Endometrial microvascular endothelial cells (primary cell): ENCODE results near the gene ALDH3A2. TPM values are rescaled to one million over a fixed set of nuclear protein-coding genes. Genes with fewer than 3 reads are reported as not detected.
"Not testable (repeated sequence)": the region's sequence is repeated elsewhere in the genome, so short reads cannot be mapped to it uniquely, and the experiment has no call there.

Experiments used
- in situ Hi-C: cut with HindIII; loops from 2 replicates; pipeline ENCODE4 v1.10.0; 2017; ENCODE audit warnings: low sequenced_read_pairs, low pct_unique_long_range_greater_than_20kb; ENCODE audit errors: inconsistent ontology term
- total RNA-seq: library from RNA; depleted of rRNA; stranded (reverse); fragments of >200 nt; gene quantifications from one replicate; pipeline ENCODE4 v1.2.3, GENCODE V29; 2015; ENCODE audit errors: inconsistent ontology term

The ALDH3A2 gene
- total RNA-seq, 1 donor from 2014 or later = 75.4 TPM

- in situ Hi-C loops = no loop called here
These were observed 23.6 kb downstream of the ALDH3A2 start for GRCh38 chr17:19672009-19672750.

- in situ Hi-C loops = no loop called here
These were observed 25.1 kb downstream of the ALDH3A2 start for GRCh38 chr17:19673623-19674022.

- in situ Hi-C loops = no loop called here
These were observed 28.3 kb downstream of the ALDH3A2 start for GRCh38 chr17:19676896-19677295.

GRCh38 chr17:19677736-19678379, 29.3 kb downstream of the ALDH3A2 start:
- in situ Hi-C loops = no loop called here

- in situ Hi-C loops = no loop called here
These were observed 30.3 kb downstream of the ALDH3A2 start for GRCh38 chr17:19678581-19679453.

GRCh38 chr17:19683117-19683516, 34.6 kb downstream of the ALDH3A2 start:
- in situ Hi-C loops = no loop called here

GRCh38 chr17:19684909-19685580, 36.5 kb downstream of the ALDH3A2 start:
- in situ Hi-C loops = not testable (repeated sequence)

GRCh38 chr17:19686400-19687090, 38.0 kb downstream of the ALDH3A2 start:
- in situ Hi-C loops = no loop called here

- in situ Hi-C loops = no loop called here
These were observed 53.7 kb downstream of the ALDH3A2 start for GRCh38 chr17:19702217-19702641.

- in situ Hi-C loops = no loop called here
These were observed 54.7 kb downstream of the ALDH3A2 start for GRCh38 chr17:19703106-19703827.

- in situ Hi-C loops = no loop called here
These were observed 55.5 kb downstream of the ALDH3A2 start for GRCh38 chr17:19703828-19704613.

- in situ Hi-C loops = no loop called here
These were observed 56.6 kb downstream of the ALDH3A2 start for GRCh38 chr17:19705201-19705600.

- in situ Hi-C loops = no loop called here
These were observed 57.5 kb downstream of the ALDH3A2 start for GRCh38 chr17:19705771-19706770.

GRCh38 chr17:19706791-19707727, 58.5 kb downstream of the ALDH3A2 start:
- in situ Hi-C loops = no loop called here

- in situ Hi-C loops = no loop called here
These were observed 59.2 kb downstream of the ALDH3A2 start for GRCh38 chr17:19707728-19708221.
